ENCODE measurements around the gene RPL21. TPM values are rescaled to one million over a fixed set of nuclear protein-coding genes. Genes with fewer than 3 reads are reported as not detected.

The RPL21 gene
- total RNA-seq, 1 donor from 2014 or later = 2,072 TPM

DNA sequence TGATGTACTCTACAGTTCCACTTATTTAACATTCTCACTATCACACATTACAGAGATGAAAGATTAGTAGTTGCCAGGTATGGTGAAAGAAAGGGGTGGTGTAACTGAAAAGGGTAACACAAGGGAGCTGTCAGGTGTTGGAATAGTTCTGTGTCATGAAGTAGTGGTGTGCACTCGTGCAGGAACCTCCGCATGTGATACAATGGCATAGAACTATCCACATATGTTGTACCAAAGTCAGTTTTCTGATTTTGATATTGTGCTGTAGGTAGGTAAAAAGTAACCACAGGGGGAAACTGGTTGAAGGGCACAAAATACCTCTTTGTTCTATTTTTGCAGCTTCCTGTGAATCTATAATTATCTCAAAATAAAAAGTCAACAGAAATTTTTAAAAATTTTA is 24.4 kb upstream of the RPL21 start:
- Histone ChIP-seq H3K9ac (no peak overlapping the region), H3K27ac (no peak overlapping the region), H3K4me1 (no peaks in the 10 kb centered on the region), H3K27me3 (no peaks in the 10 kb centered on the region), H3K79me2 (ENCODE audit: low read depth) (no peaks in the 10 kb centered on the region), H3K4me2 (no peak overlapping the region), H2AFZ (replicated peaks) (no peak overlapping the region), H3K36me3 (peaks cover 5% of the 10 kb centered on the region), H4K20me1 (ENCODE audit: low read depth) (no peaks in the 10 kb centered on the region), H3K9me3 (ENCODE audit: low read depth) (no peaks in the 10 kb centered on the region), H3K4me3 (no peak overlapping the region), H3F3A (ENCODE audit: low read depth) (no peaks in the 10 kb centered on the region)
- H3K9me3 Mint-ChIP-seq = peaks cover 8% of the 10 kb centered on the region
- H3K27ac Mint-ChIP-seq = no peak overlapping the region
- peaks cover under 1% of the 10 kb centered on the region for H3K27me3 Mint-ChIP-seq (ENCODE audit: insufficient read depth, low read depth)
- no peaks in the 10 kb centered on the region for H3K4me1 Mint-ChIP-seq
- TF ChIP-seq, protein P1, sequence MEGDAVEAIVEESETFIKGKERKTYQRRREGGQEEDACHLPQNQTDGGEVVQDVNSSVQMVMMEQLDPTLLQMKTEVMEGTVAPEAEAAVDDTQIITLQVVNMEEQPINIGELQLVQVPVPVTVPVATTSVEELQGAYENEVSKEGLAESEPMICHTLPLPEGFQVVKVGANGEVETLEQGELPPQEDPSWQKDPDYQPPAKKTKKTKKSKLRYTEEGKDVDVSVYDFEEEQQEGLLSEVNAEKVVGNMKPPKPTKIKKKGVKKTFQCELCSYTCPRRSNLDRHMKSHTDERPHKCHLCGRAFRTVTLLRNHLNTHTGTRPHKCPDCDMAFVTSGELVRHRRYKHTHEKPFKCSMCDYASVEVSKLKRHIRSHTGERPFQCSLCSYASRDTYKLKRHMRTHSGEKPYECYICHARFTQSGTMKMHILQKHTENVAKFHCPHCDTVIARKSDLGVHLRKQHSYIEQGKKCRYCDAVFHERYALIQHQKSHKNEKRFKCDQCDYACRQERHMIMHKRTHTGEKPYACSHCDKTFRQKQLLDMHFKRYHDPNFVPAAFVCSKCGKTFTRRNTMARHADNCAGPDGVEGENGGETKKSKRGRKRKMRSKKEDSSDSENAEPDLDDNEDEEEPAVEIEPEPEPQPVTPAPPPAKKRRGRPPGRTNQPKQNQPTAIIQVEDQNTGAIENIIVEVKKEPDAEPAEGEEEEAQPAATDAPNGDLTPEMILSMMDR (IDR thresholded peaks at IDR 0.05) = no peak
- no peak for TF ChIP-seq EZH2phosphoT487 (IDR thresholded peaks at IDR 0.05)
- TF ChIP-seq EZH2 (IDR thresholded peaks at IDR 0.05) = no peak
- DNase-seq (ENCODE audit: low spot score) = no peak
- peaks cover 2% of the 10 kb centered on the region for H3K36me3 Mint-ChIP-seq
- H3K4me3 Mint-ChIP-seq = no peak overlapping the region

- TF ChIP-seq EZH2phosphoT487 (IDR thresholded peaks at IDR 0.05) (no peak), EZH2 (IDR thresholded peaks at IDR 0.05) (no peak)
- TF ChIP-seq, protein P1 (IDR thresholded peaks at IDR 0.05) = no peak
- H3K9me3 Mint-ChIP-seq = peaks cover 13% of the 10 kb centered on the region
- no peak overlapping the region for H2AFZ ChIP-seq (replicated peaks)
- H3K36me3 ChIP-seq = peaks cover 5% of the 10 kb centered on the region
- no peaks in the 10 kb centered on the region for H4K20me1 ChIP-seq (ENCODE audit: low read depth)
- no peak overlapping the region for H3K27ac Mint-ChIP-seq
- no peak overlapping the region for H3K4me3 ChIP-seq
- no peaks in the 10 kb centered on the region for H3K79me2 ChIP-seq (ENCODE audit: low read depth)
- no peaks in the 10 kb centered on the region for H3F3A ChIP-seq (ENCODE audit: low read depth)
- no peak overlapping the region for H3K4me2 ChIP-seq
- H3K4me1 Mint-ChIP-seq = no peaks in the 10 kb centered on the region
- peaks cover 8% of the 10 kb centered on the region for H3K36me3 Mint-ChIP-seq
- no peak overlapping the region for H3K4me3 Mint-ChIP-seq
- no peak for DNase-seq (ENCODE audit: low spot score)
- no peaks in the 10 kb centered on the region for H3K9me3 ChIP-seq (ENCODE audit: low read depth)
- no peak overlapping the region for H3K27ac ChIP-seq
- no peaks in the 10 kb centered on the region for H3K27me3 ChIP-seq
- H3K27me3 Mint-ChIP-seq (ENCODE audit: insufficient read depth, low read depth) = no peaks in the 10 kb centered on the region
- H3K4me1 ChIP-seq = no peaks in the 10 kb centered on the region
- H3K9ac ChIP-seq = no peak overlapping the region
These were observed 23.2 kb upstream of the RPL21 start for GRCh38 chr13:27228131-27228530.

GRCh38 chr13:27229642-27230041 is 21.7 kb upstream of the RPL21 start:
- Mint-ChIP-seq H3K4me1 (no peaks in the 10 kb centered on the region), H3K36me3 (peaks cover 16% of the 10 kb centered on the region), H3K4me3 (no peak overlapping the region), H3K27me3 (ENCODE audit: insufficient read depth, low read depth) (no peaks in the 10 kb centered on the region), H3K27ac (no peak overlapping the region), H3K9me3 (peaks cover 15% of the 10 kb centered on the region)
- H3K36me3 ChIP-seq = peaks cover 5% of the 10 kb centered on the region
- H3K27ac ChIP-seq = no peak overlapping the region
- no peak overlapping the region for H3K4me2 ChIP-seq
- H4K20me1 ChIP-seq (ENCODE audit: low read depth) = no peaks in the 10 kb centered on the region
- no peaks in the 10 kb centered on the region for H3F3A ChIP-seq (ENCODE audit: low read depth)
- no peaks in the 10 kb centered on the region for H3K4me1 ChIP-seq
- no peaks in the 10 kb centered on the region for H3K79me2 ChIP-seq (ENCODE audit: low read depth)
- H3K4me3 ChIP-seq = no peak overlapping the region
- no peaks in the 10 kb centered on the region for H3K9me3 ChIP-seq (ENCODE audit: low read depth)
- H2AFZ ChIP-seq (replicated peaks) = no peak overlapping the region
- TF ChIP-seq, protein P1 (IDR thresholded peaks at IDR 0.05) = no peak
- TF ChIP-seq EZH2phosphoT487 (IDR thresholded peaks at IDR 0.05) = no peak
- no peak for TF ChIP-seq EZH2 (IDR thresholded peaks at IDR 0.05)
- DNase-seq (ENCODE audit: low spot score) = no peak
- H3K9ac ChIP-seq = no peak overlapping the region
- no peaks in the 10 kb centered on the region for H3K27me3 ChIP-seq

Measured in neural progenitor cell (in vitro differentiated cells).